ENCODE data around the gene PCSK6. TPM values are rescaled to one million over a fixed set of nuclear protein-coding genes. Genes with fewer than 3 reads are reported as not detected.

The PCSK6 gene
- total RNA-seq, 1 donor from 2014 or later: 1.1 TPM

DNA sequence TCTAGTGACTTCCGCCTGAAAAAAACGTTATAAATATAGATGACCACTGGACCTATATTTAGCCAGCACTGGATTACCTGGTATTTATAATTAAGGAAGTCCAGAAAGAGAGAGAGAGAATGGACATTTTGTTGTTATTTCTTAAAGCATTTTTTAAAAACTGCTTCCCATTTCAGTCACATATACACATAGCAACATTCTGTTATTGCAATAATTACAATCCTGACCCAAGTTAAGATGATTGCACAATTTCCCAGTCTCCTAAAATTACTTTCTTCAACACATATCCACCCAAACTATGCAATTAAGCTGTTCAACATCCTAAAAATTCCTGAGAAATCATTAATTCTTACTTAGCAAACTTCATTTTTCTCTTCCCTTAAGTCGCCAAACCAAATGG is 37.7 kb downstream of the PCSK6 start:
- CTCF ChIA-PET: no interaction called here
- ATAC-seq (ENCODE audit: low read depth) (no peak), DNase-seq (no peak)
- POLR2A ChIA-PET: no interaction called here
- peaks cover 10% of the 10 kb centered on the region for H3K4me1 Mint-ChIP-seq
- no peaks in the 10 kb centered on the region for H3K36me3 Mint-ChIP-seq (ENCODE audit: low read depth)
- no peaks in the 10 kb centered on the region for H3K9me3 Mint-ChIP-seq
- H3K4me3 Mint-ChIP-seq: no peak overlapping the region
- TF ChIP-seq CTCF (IDR thresholded peaks at IDR 0.05): no peak
- no peak overlapping the region for H3K27ac Mint-ChIP-seq
- intact Hi-C loops (cut with micrococcal nuclease): no loop called here
- peaks cover 25% of the 10 kb centered on the region for H3K27me3 Mint-ChIP-seq

DNA sequence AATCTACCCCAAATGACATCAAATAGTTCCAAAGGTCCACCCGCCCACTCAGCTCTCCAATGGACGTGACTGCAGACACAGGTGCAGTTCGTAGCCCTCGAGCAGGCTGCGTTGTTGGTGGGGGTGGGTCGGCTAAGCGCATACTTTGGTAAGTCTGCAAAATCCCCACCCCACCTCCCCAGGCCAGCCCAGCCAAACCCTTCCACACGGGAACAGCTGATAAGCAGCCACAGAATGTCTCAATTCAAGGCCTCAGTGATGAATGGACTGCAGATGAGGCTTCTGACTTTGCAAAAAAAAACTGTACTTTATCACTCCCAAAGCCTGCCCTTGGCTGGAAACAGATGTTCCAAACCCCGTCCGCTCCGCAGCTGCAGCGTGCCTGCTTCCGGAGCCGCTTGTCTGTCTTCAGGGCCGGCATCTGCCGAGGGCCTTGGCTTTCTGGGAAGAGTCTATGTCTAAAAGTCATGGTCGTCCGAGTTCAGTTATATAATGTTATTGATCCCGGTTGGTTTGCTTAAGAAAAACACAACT is 38.2 kb downstream of the PCSK6 start:
- POLR2A ChIA-PET: no interaction called here
- DNase-seq: no peak
- Mint-ChIP-seq H3K9me3 (no peaks in the 10 kb centered on the region), H3K4me1 (peaks cover 10% of the 10 kb centered on the region), H3K27me3 (peaks cover 25% of the 10 kb centered on the region), H3K27ac (no peak overlapping the region), H3K4me3 (no peak overlapping the region), H3K36me3 (ENCODE audit: low read depth) (no peaks in the 10 kb centered on the region)
- CTCF ChIA-PET: no interaction called here
- no peak for TF ChIP-seq CTCF (IDR thresholded peaks at IDR 0.05)
- intact Hi-C loops (cut with micrococcal nuclease): no loop called here
- ATAC-seq (ENCODE audit: low read depth): no peak

GRCh38 chr15:101450403-101451265 is 38.9 kb downstream of the PCSK6 start:
- ATAC-seq (ENCODE audit: low read depth): no peak
- DNase-seq: no peak
- ChIA-PET CTCF (no interaction called here), POLR2A (no interaction called here)
- H3K36me3 Mint-ChIP-seq (ENCODE audit: low read depth): no peaks in the 10 kb centered on the region
- no peaks in the 10 kb centered on the region for H3K9me3 Mint-ChIP-seq
- TF ChIP-seq CTCF (IDR thresholded peaks at IDR 0.05): no peak
- intact Hi-C loops (cut with micrococcal nuclease): no loop called here
- no peak overlapping the region for H3K27ac Mint-ChIP-seq
- H3K27me3 Mint-ChIP-seq: peaks cover 22% of the 10 kb centered on the region
- no peak overlapping the region for H3K4me3 Mint-ChIP-seq
- H3K4me1 Mint-ChIP-seq: peaks cover 10% of the 10 kb centered on the region

- no peak for TF ChIP-seq CTCF (IDR thresholded peaks at IDR 0.05)
- no peak overlapping the region for H3K27ac Mint-ChIP-seq
- POLR2A ChIA-PET: no interaction called here
- intact Hi-C loops (cut with micrococcal nuclease): no loop called here
- CTCF ChIA-PET: no interaction called here
- H3K4me1 Mint-ChIP-seq: peaks cover 10% of the 10 kb centered on the region
- H3K9me3 Mint-ChIP-seq: peaks cover 2% of the 10 kb centered on the region
- H3K4me3 Mint-ChIP-seq: no peak overlapping the region
- DNase-seq (no peak), ATAC-seq (ENCODE audit: low read depth) (no peak)
- no peaks in the 10 kb centered on the region for H3K36me3 Mint-ChIP-seq (ENCODE audit: low read depth)
- H3K27me3 Mint-ChIP-seq: peaks cover 18% of the 10 kb centered on the region
Observed at GRCh38 chr15:101449471-101450402, 39.8 kb downstream of the PCSK6 start.

- H3K4me1 Mint-ChIP-seq: peaks cover 10% of the 10 kb centered on the region
- no peaks in the 10 kb centered on the region for H3K36me3 Mint-ChIP-seq (ENCODE audit: low read depth)
- intact Hi-C loops (cut with micrococcal nuclease): no loop called here
- H3K4me3 Mint-ChIP-seq: no peak overlapping the region
- DNase-seq (no peak), ATAC-seq (ENCODE audit: low read depth) (no peak)
- TF ChIP-seq CTCF (IDR thresholded peaks at IDR 0.05): no peak
- POLR2A ChIA-PET: no interaction called here
- CTCF ChIA-PET: no interaction called here
- H3K9me3 Mint-ChIP-seq: peaks cover 2% of the 10 kb centered on the region
- H3K27ac Mint-ChIP-seq: no peak overlapping the region
- H3K27me3 Mint-ChIP-seq: peaks cover 14% of the 10 kb centered on the region
Observed at GRCh38 chr15:101448336-101448735, 41.2 kb downstream of the PCSK6 start.

All from activated B cell treated with CpG ODN at 0.5 μM for 24 hours (primary cell).